ENCODE measurements around the gene NOC2L.
"Not testable (repeated sequence)": the region's sequence is repeated elsewhere in the genome, so short reads cannot be mapped to it uniquely, and the experiment has no call there.

The NOC2L gene

DNA sequence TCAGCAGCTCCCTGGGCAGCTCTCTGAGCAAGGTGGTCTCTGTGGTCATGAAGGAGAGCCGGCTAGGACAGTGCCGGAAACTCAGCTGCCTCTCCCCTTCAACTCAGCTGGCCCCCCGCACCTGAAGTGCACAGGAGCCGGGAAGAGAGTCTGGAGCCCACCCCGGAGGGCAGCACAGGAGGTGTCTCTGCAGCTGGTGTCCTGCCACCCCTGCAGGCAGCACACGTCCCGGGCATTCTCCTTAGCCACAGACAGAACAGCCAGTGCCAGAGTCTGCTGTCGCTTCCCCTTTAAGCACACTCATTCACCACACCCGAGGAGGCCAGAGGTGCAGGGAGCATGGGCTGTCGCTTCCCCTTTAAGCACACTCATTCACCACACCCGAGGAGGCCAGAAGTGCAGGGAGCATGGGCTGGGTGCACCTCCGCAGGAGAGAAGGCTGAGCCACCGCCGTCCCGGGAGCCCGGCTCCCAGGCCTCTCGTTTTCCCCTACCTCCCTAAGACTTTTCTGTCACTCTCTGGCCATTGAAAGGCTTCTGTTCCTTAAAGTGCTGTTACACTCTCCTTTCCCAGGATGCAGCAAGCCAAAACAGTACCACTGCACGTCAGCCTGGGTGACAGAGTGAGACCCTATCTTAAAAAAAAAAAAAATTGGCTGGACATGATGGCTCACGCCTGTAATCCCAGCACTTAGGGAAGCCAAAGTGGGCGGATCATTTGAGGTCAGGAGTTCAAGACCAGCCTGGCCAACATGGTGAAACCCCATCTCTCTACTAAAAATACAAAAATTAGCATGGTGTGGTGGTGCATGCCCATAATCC is 52.2 kb downstream of the NOC2L start:
- in situ Hi-C loops (cut with MboI; ENCODE audit: low sequenced_read_pairs): no loop called here
- peaks cover 18% of the 10 kb centered on the region for H3K36me3 ChIP-seq (replicated peaks)
- no peaks in the 10 kb centered on the region for H3K9me3 ChIP-seq
- peak in 1 of 2 experiments; percentile 11 for DNase-seq (ENCODE audit: low spot score in 2 of 2)
- no peak overlapping the region for H3K4me3 ChIP-seq
- H3K27me3 ChIP-seq (ENCODE audit: low read depth): no peaks in the 10 kb centered on the region
- H3K4me1 ChIP-seq: peaks cover 17% of the 10 kb centered on the region

DNA sequence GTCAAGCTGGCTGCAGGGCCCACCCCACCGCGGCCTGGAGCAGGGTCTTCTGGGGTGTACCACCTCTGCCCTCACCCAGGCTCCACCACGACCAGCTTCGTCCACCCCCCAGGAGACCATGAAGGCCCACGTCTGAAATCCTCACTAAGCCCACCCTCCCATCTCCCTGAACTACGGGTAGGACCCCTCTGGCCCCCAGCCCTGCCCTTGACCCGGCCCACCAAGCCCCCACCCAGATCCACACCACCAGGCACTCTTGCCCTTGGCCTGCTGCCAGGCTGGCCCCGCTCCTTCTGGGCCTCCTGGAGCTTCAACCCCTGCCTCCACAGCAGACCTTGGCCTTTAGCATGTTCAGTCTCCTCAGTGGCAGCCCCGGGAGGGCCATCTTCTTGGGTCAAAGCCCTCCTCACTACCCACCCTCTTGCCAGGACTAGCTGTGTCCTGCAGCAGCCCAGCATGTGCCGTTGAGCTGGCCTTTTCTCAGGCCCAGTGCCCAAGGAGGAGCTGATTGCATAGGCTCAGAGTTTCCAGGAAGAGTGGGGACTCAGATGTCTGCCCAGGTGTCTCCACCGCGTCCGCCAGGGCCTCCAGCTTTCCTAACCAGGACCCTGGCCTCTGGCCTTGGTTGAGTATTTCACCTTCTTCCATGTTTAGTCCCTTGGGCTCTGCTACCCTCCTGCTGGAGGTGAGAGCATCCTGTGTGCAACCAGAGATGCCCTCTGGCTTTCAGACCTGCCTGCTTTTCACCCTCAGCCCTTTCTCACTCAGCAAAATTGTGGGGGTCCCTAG is 53.1 kb downstream of the NOC2L start:
- H3K9me3 ChIP-seq: no peaks in the 10 kb centered on the region
- H3K4me3 ChIP-seq: peak overlapping the region; percentile 43
- in situ Hi-C loops (cut with MboI; ENCODE audit: low sequenced_read_pairs): no loop called here
- H3K36me3 ChIP-seq (replicated peaks): peaks cover 18% of the 10 kb centered on the region
- no peaks in the 10 kb centered on the region for H3K27me3 ChIP-seq (ENCODE audit: low read depth)
- H3K4me1 ChIP-seq: peaks cover 17% of the 10 kb centered on the region
- DNase-seq (ENCODE audit: low spot score in 2 of 2): peak in 1 of 2 experiments; percentile 22

DNA sequence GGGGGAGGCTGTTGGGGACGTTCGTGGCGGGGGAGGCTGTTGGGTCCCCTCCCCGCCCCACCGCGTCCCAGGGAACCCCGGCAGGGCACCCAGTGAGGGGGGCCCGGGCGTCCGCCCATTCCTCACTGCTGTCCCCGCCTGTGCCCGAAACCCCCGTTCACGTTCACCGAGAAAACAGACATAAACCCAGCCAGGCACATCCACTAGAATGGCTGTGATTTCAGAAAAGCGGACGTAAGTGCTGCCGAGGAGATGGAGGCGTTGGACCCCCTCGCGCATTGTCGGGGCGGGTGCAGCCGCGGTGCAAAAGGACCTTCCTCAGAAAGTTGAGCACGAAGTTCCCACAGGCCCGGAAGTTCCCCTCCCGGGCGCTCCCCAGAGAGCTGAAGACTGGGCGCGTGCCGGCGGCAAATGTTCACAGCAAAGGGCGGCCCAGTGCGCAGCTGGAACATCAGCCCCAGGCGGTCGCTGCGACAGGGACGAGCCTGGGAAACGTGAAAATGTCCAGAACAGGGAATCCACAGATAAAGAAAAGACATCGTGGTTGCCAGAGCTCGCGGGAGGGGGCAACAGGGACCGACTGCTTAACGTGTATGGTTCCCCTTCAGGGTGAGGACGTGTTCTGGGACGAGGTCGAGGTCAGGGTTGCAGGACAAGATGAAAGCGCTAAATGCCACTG is 53.8 kb downstream of the NOC2L start:
- peaks cover 17% of the 10 kb centered on the region for H3K4me1 ChIP-seq
- H3K9me3 ChIP-seq: no peaks in the 10 kb centered on the region
- H3K36me3 ChIP-seq (replicated peaks): peaks cover 18% of the 10 kb centered on the region
- DNase-seq (ENCODE audit: low spot score in 2 of 2): peak; percentile 70 to 84
- no peaks in the 10 kb centered on the region for H3K27me3 ChIP-seq (ENCODE audit: low read depth)
- in situ Hi-C loops (cut with MboI; ENCODE audit: low sequenced_read_pairs): no loop called here
- H3K4me3 ChIP-seq: peak overlapping the region; percentile 43

DNA sequence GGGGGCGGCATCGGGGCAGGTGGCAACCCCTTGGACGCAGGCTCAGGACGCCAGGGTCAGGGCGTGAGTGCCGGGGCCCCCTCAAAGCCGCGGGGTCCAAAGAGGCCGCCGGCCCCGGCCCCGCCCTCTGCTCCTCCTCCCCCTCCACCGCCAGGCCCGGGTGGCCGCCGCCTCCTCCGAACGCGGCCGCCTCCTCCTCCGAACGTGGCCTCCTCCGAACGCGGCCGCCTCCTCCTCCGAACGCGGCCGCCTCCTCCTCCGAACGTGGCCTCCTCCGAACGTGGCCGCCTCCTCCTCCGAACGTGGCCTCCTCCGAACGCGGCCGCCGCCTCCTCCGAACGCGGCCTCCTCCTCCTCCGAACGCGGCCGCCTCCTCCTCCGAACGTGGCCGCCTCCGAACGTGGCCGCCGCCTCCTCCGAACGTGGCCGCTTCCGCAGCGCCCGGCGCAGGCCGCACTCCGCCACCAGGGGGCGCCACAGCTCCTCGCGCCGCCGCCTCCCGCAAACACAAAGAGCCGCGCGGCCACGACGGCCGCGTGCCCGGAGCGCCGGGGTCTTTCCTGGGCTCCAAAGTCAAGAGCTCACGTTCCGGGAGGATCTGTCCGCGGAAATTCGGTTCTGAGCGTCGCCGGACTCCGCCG is 54.6 kb downstream of the NOC2L start:
- peak; percentile 67 to 90 for DNase-seq (ENCODE audit: low spot score in 2 of 2)
- no peaks in the 10 kb centered on the region for H3K27me3 ChIP-seq (ENCODE audit: low read depth)
- in situ Hi-C loops (cut with MboI; ENCODE audit: low sequenced_read_pairs): no loop called here
- H3K9me3 ChIP-seq: no peaks in the 10 kb centered on the region
- H3K4me3 ChIP-seq: peak overlapping the region; percentile 43
- peaks cover 17% of the 10 kb centered on the region for H3K4me1 ChIP-seq
- peaks cover 18% of the 10 kb centered on the region for H3K36me3 ChIP-seq (replicated peaks)

- H3K27me3 ChIP-seq (ENCODE audit: low read depth): no peaks in the 10 kb centered on the region
- in situ Hi-C loops (cut with MboI; ENCODE audit: low sequenced_read_pairs): no loop called here
- peak overlapping the region; percentile 43 for H3K4me3 ChIP-seq
- H3K9me3 ChIP-seq: no peaks in the 10 kb centered on the region
- H3K4me1 ChIP-seq: peaks cover 17% of the 10 kb centered on the region
- H3K36me3 ChIP-seq (replicated peaks): peaks cover 18% of the 10 kb centered on the region
- DNase-seq (ENCODE audit: low spot score in 2 of 2): peak in 1 of 2 experiments; percentile 24
Measured at GRCh38 chr1:903721-904271, 55.3 kb downstream of the NOC2L start.

GRCh38 chr1:903305-903704 is 55.8 kb downstream of the NOC2L start:
- Histone ChIP-seq H3K4me1 (peaks cover 17% of the 10 kb centered on the region), H3K9me3 (no peaks in the 10 kb centered on the region), H3K4me3 (no peak overlapping the region), H3K27me3 (ENCODE audit: low read depth) (no peaks in the 10 kb centered on the region), H3K36me3 (replicated peaks) (peaks cover 18% of the 10 kb centered on the region)
- in situ Hi-C loops (cut with MboI; ENCODE audit: low sequenced_read_pairs): no loop called here
- DNase-seq (ENCODE audit: low spot score in 2 of 2): no peak

- in situ Hi-C loops (cut with MboI; ENCODE audit: low sequenced_read_pairs): no loop called here
- Histone ChIP-seq H3K36me3 (replicated peaks) (peaks cover 18% of the 10 kb centered on the region), H3K4me3 (no peak overlapping the region), H3K4me1 (peaks cover 17% of the 10 kb centered on the region), H3K9me3 (no peaks in the 10 kb centered on the region), H3K27me3 (ENCODE audit: low read depth) (no peaks in the 10 kb centered on the region)
- DNase-seq (ENCODE audit: low spot score in 2 of 2): no peak
Measured at GRCh38 chr1:902802-903201, 56.3 kb downstream of the NOC2L start.

DNA sequence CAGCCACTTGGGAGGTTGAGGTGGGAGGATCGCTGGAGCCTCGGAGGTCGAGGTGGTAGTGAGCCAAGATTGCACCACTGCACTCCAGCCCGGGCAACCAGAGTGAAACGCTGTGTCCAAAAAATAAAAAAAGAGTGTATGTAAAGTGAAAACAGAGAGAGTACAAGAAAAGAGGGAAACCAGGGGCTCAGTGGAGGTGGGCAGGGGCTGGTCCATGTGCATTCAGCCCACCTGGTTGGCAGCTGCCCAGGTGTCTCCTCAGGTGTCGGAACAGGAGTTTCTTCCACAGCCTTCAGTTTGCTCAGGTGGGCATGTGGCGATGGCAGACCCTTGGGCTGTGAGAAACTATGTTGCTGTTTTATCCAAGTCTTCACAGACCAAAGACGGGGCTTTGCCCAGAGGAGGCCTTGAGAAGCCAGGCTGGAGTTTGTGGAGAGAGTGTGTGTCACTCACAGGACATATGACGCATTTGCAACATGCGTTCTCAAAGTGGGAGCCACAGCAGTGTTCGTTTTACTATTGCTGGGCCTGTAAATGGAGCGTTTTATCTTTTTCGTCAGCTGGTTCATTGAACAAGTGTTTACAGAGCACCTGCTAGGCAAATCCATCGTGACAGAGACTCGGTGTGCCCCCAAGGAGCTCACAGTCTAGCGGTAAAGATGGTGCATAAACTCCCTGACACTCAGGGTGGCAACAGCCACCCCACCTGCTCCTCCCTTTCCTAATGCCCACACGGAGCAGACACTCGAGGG is 57.8 kb downstream of the NOC2L start:
- Histone ChIP-seq H3K27me3 (ENCODE audit: low read depth) (no peaks in the 10 kb centered on the region), H3K4me3 (no peak overlapping the region), H3K36me3 (replicated peaks) (peaks cover 9% of the 10 kb centered on the region), H3K4me1 (peaks cover 17% of the 10 kb centered on the region), H3K9me3 (no peaks in the 10 kb centered on the region)
- no peak for DNase-seq (ENCODE audit: low spot score in 2 of 2)
- in situ Hi-C loops (cut with MboI; ENCODE audit: low sequenced_read_pairs): no loop called here

DNA sequence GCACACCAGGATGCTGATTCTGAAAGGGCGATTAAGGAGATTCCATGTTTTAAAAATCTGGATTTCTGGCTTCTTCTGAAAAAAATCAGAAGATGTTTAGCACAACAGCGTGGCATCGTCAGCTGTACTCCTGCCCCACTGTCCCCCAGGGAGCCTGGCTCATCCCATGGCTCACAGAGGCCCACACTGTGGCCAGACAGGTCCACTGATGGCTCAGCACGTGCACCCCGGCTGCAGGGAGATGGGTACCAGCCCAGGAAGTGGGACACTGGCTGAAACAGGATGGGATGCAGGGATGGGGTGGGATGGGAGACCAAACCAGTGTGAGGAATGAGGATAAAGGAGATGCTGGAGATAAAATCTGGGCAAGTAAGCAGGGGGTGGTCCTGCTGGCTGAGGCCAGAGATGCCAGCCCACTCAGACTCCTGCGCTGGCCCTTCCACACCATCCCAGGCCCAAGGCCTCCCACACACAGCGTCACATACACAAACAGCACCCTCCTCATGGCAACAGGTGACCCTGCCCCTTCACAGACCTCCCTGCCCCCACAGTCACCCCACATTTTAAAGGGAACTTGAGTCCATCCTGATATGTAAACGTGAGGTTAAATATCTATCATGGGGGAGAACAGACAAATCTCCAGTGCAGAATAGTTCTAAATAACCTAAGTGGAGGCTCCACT is 59.3 kb downstream of the NOC2L start:
- Histone ChIP-seq H3K4me1 (peaks cover 7% of the 10 kb centered on the region), H3K4me3 (no peak overlapping the region), H3K27me3 (ENCODE audit: low read depth) (no peaks in the 10 kb centered on the region), H3K9me3 (no peaks in the 10 kb centered on the region), H3K36me3 (replicated peaks) (no peaks in the 10 kb centered on the region)
- in situ Hi-C loops (cut with MboI; ENCODE audit: low sequenced_read_pairs): no loop called here
- DNase-seq (ENCODE audit: low spot score in 2 of 2): no peak

DNA sequence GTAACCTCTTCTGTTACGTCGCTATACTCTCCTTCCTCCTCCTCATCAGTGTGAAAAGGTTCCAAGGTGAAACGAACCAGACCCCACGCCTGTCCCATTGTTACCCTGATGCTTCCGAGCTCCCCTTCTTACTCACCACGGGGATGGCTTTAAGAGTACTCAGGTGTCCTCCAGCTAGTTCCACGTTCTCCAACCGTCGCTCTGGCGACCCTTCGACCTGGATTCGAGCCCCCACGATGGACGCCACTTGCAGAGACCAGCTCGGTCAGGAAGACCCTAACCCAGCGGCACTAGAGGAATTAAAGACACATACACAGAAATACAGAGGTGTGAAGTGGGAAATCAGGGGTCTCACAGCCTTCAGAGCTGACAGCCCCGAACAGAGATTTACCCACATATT is 61.1 kb downstream of the NOC2L start:
- H3K27me3 ChIP-seq (ENCODE audit: low read depth); H3K36me3 ChIP-seq (replicated peaks); in situ Hi-C loops (cut with MboI; ENCODE audit: low sequenced_read_pairs); H3K9me3 ChIP-seq; DNase-seq (ENCODE audit: low spot score in 2 of 2); H3K4me1 ChIP-seq; H3K4me3 ChIP-seq: not testable (repeated sequence)

- in situ Hi-C loops (cut with MboI; ENCODE audit: low sequenced_read_pairs): no loop called here
- H3K36me3 ChIP-seq (replicated peaks): no peaks in the 10 kb centered on the region
- H3K4me3 ChIP-seq: no peak overlapping the region
- no peaks in the 10 kb centered on the region for H3K4me1 ChIP-seq
- no peaks in the 10 kb centered on the region for H3K27me3 ChIP-seq (ENCODE audit: low read depth)
- H3K9me3 ChIP-seq: no peaks in the 10 kb centered on the region
- no peak for DNase-seq (ENCODE audit: low spot score in 2 of 2)
Measured at GRCh38 chr1:897226-897625, 61.8 kb downstream of the NOC2L start.

Data from HAP-1 (cell line).